HEK293T (cell line): ENCODE data around the gene LURAP1L.

Experiments
- BHLHE40 ChIP-seq: fragments of 450-650 bp; IDR thresholded peaks from 2 replicates; pipeline ENCODE4 v1.6.1; 2016; ENCODE audit warnings: mild to moderate bottlenecking, moderate library complexity, borderline replicate concordance
- ELF4 ChIP-seq: fragments of 450-650 bp; IDR thresholded peaks from 2 replicates; pipeline ENCODE4 v1.6.1; 2017; ENCODE audit warnings: antibody characterized with exemption
- FOXA1 ChIP-seq: fragments of 450-650 bp; IDR thresholded peaks from 2 replicates; pipeline ENCODE4 v1.6.1; 2016; ENCODE audit warnings: mild to moderate bottlenecking
- FOXK2 ChIP-seq: fragments of 450-650 bp; IDR thresholded peaks from 2 replicates; pipeline ENCODE4 v1.6.1; 2016; ENCODE audit warnings: mild to moderate bottlenecking
- FOXM1 ChIP-seq: fragments of 450-650 bp; IDR thresholded peaks from 2 replicates; pipeline ENCODE4 v1.6.1; 2017; ENCODE audit warnings: mild to moderate bottlenecking, borderline replicate concordance
- LEF1 ChIP-seq: fragments of 450-650 bp; IDR thresholded peaks from 2 replicates; pipeline ENCODE4 v1.6.1; 2017; ENCODE audit warnings: mild to moderate bottlenecking, borderline replicate concordance
- NFRKB ChIP-seq: fragments of 450-650 bp; IDR thresholded peaks from 2 replicates; pipeline ENCODE4 v1.6.1; 2016; ENCODE audit warnings: mild to moderate bottlenecking, moderate library complexity
- SP1 ChIP-seq: fragments of 450-650 bp; IDR thresholded peaks from 2 replicates; pipeline ENCODE4 v1.6.1; 2017
- SUZ12 ChIP-seq: fragments of 450-650 bp; IDR thresholded peaks from 2 replicates; pipeline ENCODE4 v1.6.1; 2016; ENCODE audit warnings: mild to moderate bottlenecking
- TARDBP ChIP-seq: fragments of 450-650 bp; IDR thresholded peaks from 2 replicates; pipeline ENCODE4 v1.6.1; 2016
- ZNF384 ChIP-seq: fragments of 450-650 bp; IDR thresholded peaks from 2 replicates; pipeline ENCODE4 v1.6.1; 2016

DNA sequence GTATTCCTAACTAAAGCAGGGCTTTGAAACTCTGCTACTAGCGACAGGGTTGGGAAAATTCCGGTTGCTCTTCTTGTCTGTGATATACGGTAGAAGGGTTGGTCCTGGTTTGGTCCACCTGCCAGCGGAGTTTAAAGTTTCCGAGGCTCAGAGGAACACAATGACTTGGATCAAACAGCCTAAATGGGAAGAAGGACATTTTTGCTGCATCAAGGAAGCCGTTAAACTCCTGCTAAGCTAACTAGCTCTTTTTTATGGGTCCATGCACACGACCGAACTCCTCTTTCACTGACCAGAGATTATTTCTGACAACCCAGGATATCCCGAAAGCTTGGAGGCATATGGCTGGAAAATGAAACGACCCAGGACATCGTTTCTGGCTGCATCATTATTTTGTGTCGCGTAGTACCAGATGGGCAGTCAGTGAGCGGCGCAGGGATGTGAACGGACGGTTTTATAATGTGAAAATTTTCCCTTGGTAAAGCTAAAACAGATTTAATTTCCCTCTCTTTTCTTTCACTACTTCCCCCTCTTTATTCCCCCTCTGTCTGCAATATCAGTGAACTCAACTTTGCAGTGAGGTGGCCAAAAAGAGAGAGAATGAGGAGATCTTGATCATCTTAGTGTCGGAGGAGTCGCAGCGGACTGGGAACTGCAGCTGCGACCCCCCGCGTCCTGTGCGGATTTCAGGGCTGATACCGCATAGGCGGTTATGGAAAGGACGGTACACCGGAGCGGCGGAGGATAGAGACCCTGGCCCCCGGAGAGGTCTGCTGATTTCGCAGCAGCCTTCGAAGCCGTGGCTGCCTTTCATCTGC, at the start of gene LURAP1L:
- TF ChIP-seq FOXA1: no peak
- no peak for TF ChIP-seq FOXK2
- no peak for TF ChIP-seq NFRKB
- TF ChIP-seq FOXM1: no peak
- no peak for TF ChIP-seq SUZ12
- no peak for TF ChIP-seq TARDBP
- TF ChIP-seq BHLHE40: no peak
- TF ChIP-seq LEF1: no peak
- no peak for TF ChIP-seq SP1
- TF ChIP-seq ELF4: no peak
- TF ChIP-seq ZNF384: no peak
